ENCODE results near the gene ZNF607.

ZNF607 gene

DNA sequence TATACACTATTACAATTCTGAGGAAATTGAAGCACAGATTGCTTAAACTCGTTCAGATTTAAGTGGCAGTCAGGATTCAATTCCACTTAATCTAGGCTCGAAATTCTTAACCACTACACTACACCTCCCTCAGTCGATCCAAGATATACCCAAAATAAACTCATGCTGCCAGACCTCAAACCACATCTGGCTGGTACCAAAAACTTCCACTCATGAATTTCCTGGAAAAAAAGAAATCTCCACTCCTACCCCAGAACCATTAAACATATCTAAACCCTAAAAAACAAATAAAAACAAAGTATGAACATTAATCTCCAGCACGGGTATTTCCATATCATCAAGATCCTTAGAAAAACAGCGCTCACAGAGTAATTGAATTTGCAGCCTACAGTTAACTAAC lies 65.4 kb downstream of the ZNF607 start:
- no peak for DNase-seq
